ENCODE results near the gene RNASE7.

The RNASE7 gene

DNA sequence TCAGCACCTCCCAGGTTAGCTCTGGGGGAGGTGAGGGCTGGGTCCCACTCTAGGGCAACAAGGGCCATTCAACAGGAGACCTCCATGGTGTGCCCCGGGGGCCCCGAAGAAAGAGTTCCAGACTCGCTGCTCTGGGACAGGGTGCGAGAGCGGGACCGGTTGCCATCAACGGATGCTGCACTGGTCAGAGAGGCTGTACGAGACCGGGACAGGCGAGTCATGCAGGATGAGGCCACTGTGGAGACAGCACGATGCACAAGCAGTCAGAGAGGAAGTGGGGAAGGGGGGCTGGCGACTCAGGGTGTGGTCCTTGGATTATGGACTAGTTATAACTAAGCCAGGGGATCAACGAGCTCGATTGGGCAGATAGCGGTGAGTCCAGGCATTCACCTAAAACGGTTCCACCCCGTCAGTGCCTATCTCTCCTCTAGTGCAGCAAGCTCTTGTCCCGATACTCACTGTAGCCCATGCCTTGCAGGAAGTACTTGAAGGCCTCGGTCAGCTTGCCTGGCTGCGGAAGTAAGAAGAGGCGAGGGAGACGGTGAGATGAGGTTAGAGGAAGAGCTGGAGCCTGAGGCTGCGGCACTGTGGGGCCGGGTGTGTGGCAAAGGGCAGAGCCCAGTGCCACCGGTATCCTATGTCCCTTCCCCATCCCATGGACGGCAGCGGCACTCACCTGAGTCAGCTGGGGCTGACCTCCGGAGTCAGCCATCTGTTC is 24.5 kb upstream of the RNASE7 start:
- H3K27me3 Mint-ChIP-seq, result peaks cover 8% of the 10 kb centered on the region
- no peaks in the 10 kb centered on the region for H3K4me1 Mint-ChIP-seq
- no peak for DNase-seq
- H3K27ac Mint-ChIP-seq, result no peak overlapping the region
- no peaks in the 10 kb centered on the region for H3K9me3 Mint-ChIP-seq
- no peak for ATAC-seq
- no peak overlapping the region for H3K4me3 Mint-ChIP-seq
- no peaks in the 10 kb centered on the region for H3K36me3 Mint-ChIP-seq (ENCODE audit: low read depth)

DNA sequence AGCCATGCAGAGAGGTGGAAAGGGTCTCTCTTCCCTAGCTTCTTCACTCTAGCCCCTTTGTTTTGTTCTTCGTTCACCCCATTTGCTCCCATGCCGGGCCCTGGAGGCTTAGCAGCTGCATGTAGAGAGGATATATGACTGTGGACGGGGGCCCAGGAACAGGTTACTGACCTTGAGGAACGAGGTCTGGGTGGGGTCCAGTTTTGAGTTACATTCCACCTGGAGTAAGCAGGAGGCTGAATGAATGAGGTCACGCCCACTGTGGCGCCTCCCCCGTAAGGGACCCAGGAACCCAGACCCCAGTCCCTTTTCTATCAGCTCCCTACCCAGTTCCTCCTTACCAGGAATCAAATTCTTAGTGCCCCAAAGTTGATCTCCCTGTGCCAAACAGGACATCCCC is 23.9 kb upstream of the RNASE7 start:
- no peaks in the 10 kb centered on the region for H3K4me1 Mint-ChIP-seq
- H3K36me3 Mint-ChIP-seq (ENCODE audit: low read depth), result no peaks in the 10 kb centered on the region
- no peak for ATAC-seq
- H3K27ac Mint-ChIP-seq, result no peak overlapping the region
- H3K9me3 Mint-ChIP-seq, result no peaks in the 10 kb centered on the region
- no peak for DNase-seq
- no peak overlapping the region for H3K4me3 Mint-ChIP-seq
- peaks cover 7% of the 10 kb centered on the region for H3K27me3 Mint-ChIP-seq

- no peaks in the 10 kb centered on the region for H3K36me3 Mint-ChIP-seq (ENCODE audit: low read depth)
- DNase-seq, result no peak
- peaks cover 3% of the 10 kb centered on the region for H3K4me1 Mint-ChIP-seq
- H3K9me3 Mint-ChIP-seq, result no peaks in the 10 kb centered on the region
- H3K27me3 Mint-ChIP-seq, result peaks cover 7% of the 10 kb centered on the region
- no peak overlapping the region for H3K27ac Mint-ChIP-seq
- H3K4me3 Mint-ChIP-seq, result no peak overlapping the region
- no peak for ATAC-seq
Observed at GRCh38 chr14:21018781-21019180, 23.4 kb upstream of the RNASE7 start.

GRCh38 chr14:21019366-21019765 is 22.8 kb upstream of the RNASE7 start:
- DNase-seq (no peak), ATAC-seq (no peak)
- Mint-ChIP-seq H3K9me3 (no peaks in the 10 kb centered on the region), H3K4me3 (no peak overlapping the region), H3K27me3 (peaks cover 7% of the 10 kb centered on the region), H3K36me3 (ENCODE audit: low read depth) (no peaks in the 10 kb centered on the region), H3K4me1 (peaks cover 9% of the 10 kb centered on the region), H3K27ac (no peak overlapping the region)

DNA sequence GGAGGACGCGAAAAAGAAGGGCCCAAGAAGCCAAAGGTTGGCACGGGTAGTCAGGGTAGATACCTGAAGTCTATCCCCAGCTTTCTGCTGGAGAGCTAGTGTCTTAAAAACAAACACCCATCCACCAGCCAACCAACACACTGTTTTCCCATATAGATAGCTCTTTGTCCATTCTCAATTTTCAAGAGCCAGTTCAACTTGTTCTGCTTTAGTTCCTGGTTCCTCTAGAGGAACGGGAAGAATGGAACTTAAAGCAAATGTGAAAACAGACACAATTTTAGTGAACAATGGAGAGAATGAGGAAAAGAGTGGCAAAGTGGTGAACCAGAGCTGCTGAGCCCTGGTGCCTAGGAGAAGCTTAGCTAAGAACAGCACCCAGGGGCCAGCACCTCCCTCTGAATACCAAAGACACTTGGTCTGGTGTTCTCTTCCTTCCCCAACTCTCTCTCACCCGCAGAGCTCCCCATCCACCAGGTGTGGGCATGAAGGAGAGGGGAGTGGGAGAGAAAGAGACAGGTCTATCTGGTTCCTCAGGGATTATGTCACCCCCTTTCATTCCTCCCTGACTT is 21.1 kb upstream of the RNASE7 start:
- H3K4me3 Mint-ChIP-seq, result no peak overlapping the region

GRCh38 chr14:21022686-21023085 is 19.5 kb upstream of the RNASE7 start:
- no peak for DNase-seq
- no peaks in the 10 kb centered on the region for H3K9me3 Mint-ChIP-seq
- no peak for ATAC-seq
- H3K36me3 Mint-ChIP-seq (ENCODE audit: low read depth), result no peaks in the 10 kb centered on the region
- H3K27me3 Mint-ChIP-seq, result peaks cover 8% of the 10 kb centered on the region
- no peak overlapping the region for H3K27ac Mint-ChIP-seq
- peaks cover 11% of the 10 kb centered on the region for H3K4me1 Mint-ChIP-seq
- no peak overlapping the region for H3K4me3 Mint-ChIP-seq

More for the DNA sequence above, 21.1 kb upstream of the RNASE7 start:
- Mint-ChIP-seq H3K9me3 (no peaks in the 10 kb centered on the region), H3K4me1 (peaks cover 11% of the 10 kb centered on the region), H3K27ac (no peak overlapping the region), H3K36me3 (ENCODE audit: low read depth) (no peaks in the 10 kb centered on the region), H3K27me3 (peaks cover 8% of the 10 kb centered on the region)
- DNase-seq (no peak), ATAC-seq (no peak)

GRCh38 chr14:21023174-21023573 is 19.0 kb upstream of the RNASE7 start:
- Mint-ChIP-seq H3K4me1 (peaks cover 11% of the 10 kb centered on the region), H3K36me3 (ENCODE audit: low read depth) (no peaks in the 10 kb centered on the region), H3K4me3 (no peak overlapping the region), H3K27ac (no peak overlapping the region), H3K27me3 (peaks cover 8% of the 10 kb centered on the region), H3K9me3 (no peaks in the 10 kb centered on the region)
- DNase-seq (no peak), ATAC-seq (no peak)

GRCh38 chr14:21023817-21024584 is 18.2 kb upstream of the RNASE7 start:
- DNase-seq (peak; percentile 11), ATAC-seq (no peak)
- peak overlapping the region; percentile 51 for H3K27ac Mint-ChIP-seq
- no peaks in the 10 kb centered on the region for H3K36me3 Mint-ChIP-seq (ENCODE audit: low read depth)
- peaks cover 8% of the 10 kb centered on the region for H3K27me3 Mint-ChIP-seq
- H3K9me3 Mint-ChIP-seq, result no peaks in the 10 kb centered on the region
- H3K4me3 Mint-ChIP-seq, result peak overlapping the region; percentile 76
- H3K4me1 Mint-ChIP-seq, result peaks cover 11% of the 10 kb centered on the region

GRCh38 chr14:21024585-21025370 is 17.4 kb upstream of the RNASE7 start, which contains the start of gene NDRG2:
NDRG2 (minus strand) TSS chr14:21025061; CDS start chr14:21023315, 1,746 bp downstream.
- peak within 1 kb of the TSS; percentile 51 for H3K27ac Mint-ChIP-seq
- peak; percentile 66 for DNase-seq

GRCh38 chr14:21025371-21026273 is 16.5 kb upstream of the RNASE7 start:
- H3K27ac Mint-ChIP-seq, result no peak overlapping the region
- peaks cover 8% of the 10 kb centered on the region for H3K27me3 Mint-ChIP-seq
- DNase-seq (no peak), ATAC-seq (no peak)
- peaks cover 11% of the 10 kb centered on the region for H3K4me1 Mint-ChIP-seq
- H3K4me3 Mint-ChIP-seq, result peak overlapping the region; percentile 66
- no peaks in the 10 kb centered on the region for H3K36me3 Mint-ChIP-seq (ENCODE audit: low read depth)
- H3K9me3 Mint-ChIP-seq, result no peaks in the 10 kb centered on the region

More at GRCh38 chr14:21024585-21025370, 17.4 kb upstream of the RNASE7 start, which contains the start of gene NDRG2:
- ATAC-seq, result peak; percentile 47
- Mint-ChIP-seq H3K9me3 (no peaks in the 10 kb centered on the region), H3K4me1 (peaks cover 11% of the 10 kb centered on the region), H3K27me3 (peaks cover 8% of the 10 kb centered on the region), H3K36me3 (ENCODE audit: low read depth) (no peaks in the 10 kb centered on the region), H3K4me3 (peak within 1 kb of the TSS; percentile 76)

GRCh38 chr14:21026274-21026987 is 15.7 kb upstream of the RNASE7 start:
- ATAC-seq, result no peak
- H3K4me1 Mint-ChIP-seq, result peaks cover 11% of the 10 kb centered on the region
- no peaks in the 10 kb centered on the region for H3K9me3 Mint-ChIP-seq
- H3K27ac Mint-ChIP-seq, result no peak overlapping the region
- DNase-seq, result no peak
- H3K36me3 Mint-ChIP-seq (ENCODE audit: low read depth), result no peaks in the 10 kb centered on the region
- H3K4me3 Mint-ChIP-seq, result no peak overlapping the region
- peaks cover 8% of the 10 kb centered on the region for H3K27me3 Mint-ChIP-seq

GRCh38 chr14:21026988-21027315 is 15.2 kb upstream of the RNASE7 start:
- Mint-ChIP-seq H3K4me1 (peaks cover 11% of the 10 kb centered on the region), H3K9me3 (no peaks in the 10 kb centered on the region), H3K27me3 (peaks cover 8% of the 10 kb centered on the region), H3K36me3 (ENCODE audit: low read depth) (no peaks in the 10 kb centered on the region), H3K4me3 (no peak overlapping the region), H3K27ac (no peak overlapping the region)
- DNase-seq, result no peak
- ATAC-seq, result no peak

DNA sequence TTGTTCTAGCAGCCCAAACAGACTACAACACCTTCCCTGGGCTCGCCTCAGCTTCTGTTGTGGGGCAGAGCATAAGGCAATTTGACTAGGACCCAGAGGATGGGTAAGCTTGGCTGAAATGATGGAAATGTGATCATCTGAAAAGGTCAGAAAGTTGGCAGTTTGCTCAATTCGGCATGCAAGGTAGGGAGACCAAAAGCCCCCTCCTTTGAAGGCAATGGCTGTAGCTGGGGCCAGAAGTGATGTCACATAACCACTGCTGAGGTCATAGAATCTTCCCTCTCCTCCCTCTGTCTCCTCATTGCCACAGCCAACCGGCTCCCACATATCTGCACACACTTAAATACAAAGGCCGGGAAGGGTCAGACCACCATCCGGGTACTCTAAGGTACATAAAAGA is 12.2 kb upstream of the RNASE7 start, which contains the start of gene TPPP2:
TSS of gene TPPP2 (plus strand) at position 301 of the 400 bp plus-strand sequence. CDS start 365 bp downstream, outside the sequence.
- DNase-seq (no peak), ATAC-seq (no peak)
- no peak within 1 kb of the TSS for H3K4me3 Mint-ChIP-seq
- no peaks in the 10 kb centered on the region for H3K36me3 Mint-ChIP-seq (ENCODE audit: low read depth)
- H3K9me3 Mint-ChIP-seq, result no peaks in the 10 kb centered on the region
- H3K27ac Mint-ChIP-seq, result no peak within 1 kb of the TSS
- no peaks in the 10 kb centered on the region for H3K4me1 Mint-ChIP-seq
- H3K27me3 Mint-ChIP-seq, result no peaks in the 10 kb centered on the region

Data from activated naive CD8-positive, alpha-beta T cell treated with anti-CD3 and anti-CD28 coated beads, Interleukin-2, amount 50 U/mL, for 24 hours (primary cell).